IMR-90 (cell line): ENCODE measurements around the gene CLDN22. TPM values are rescaled to one million over a fixed set of nuclear protein-coding genes. Genes with fewer than 3 reads are reported as not detected.

Experiments
- ATAC-seq: fragments of 200-7000 bp; cut with Tn5 transposase; 2 replicates; pipeline ENCODE4 v1.9.1; 2020; ENCODE audit warnings: low read depth, mild to moderate bottlenecking, moderate library complexity
- BruUV-seq: library from RNA; stranded (reverse); fragments of 400-500 nt; replicated peaks from 2 replicates; lab custom pipeline; 2021; lab: Mats Ljungman, UMichigan
- CTCF ChIA-PET: fragments of 300-600 bp; formaldehyde crosslinking; extraction: SDS; loops from one replicate; lab custom pipeline; 2021; ENCODE audit warnings: antibody characterized with exemption; lab: Yijun Ruan, JAX
- POLR2A ChIA-PET: fragments of 300-600 bp; sonication (Branson Sonifier 250); formaldehyde crosslinking; loops from one replicate; lab custom pipeline; 2022; ENCODE audit warnings: antibody characterized with exemption; ENCODE audit not compliant: unreplicated experiment; lab: Charles Lee
- DNase-seq: peaks from one replicate; pipeline ENCODE4 v3.0.0; 2013
- H2AFZ ChIP-seq: replicated peaks from 2 replicates; pipeline ENCODE3; 2013; ENCODE audit warnings: low read length, mild to moderate bottlenecking; ENCODE audit not compliant: poor library complexity
- H2AK5ac ChIP-seq: 2 replicates; pipeline ENCODE4 v1.6.1; 2013; ENCODE audit warnings: low read depth, low read length, inconsistent platforms
- H2AK9ac ChIP-seq: replicated peaks from 2 replicates; pipeline ENCODE3; 2013; ENCODE audit warnings: mild to moderate bottlenecking, low read depth, low read length, moderate library complexity; ENCODE audit not compliant: poor library complexity
- H2BK120ac ChIP-seq: 2 replicates; pipeline ENCODE4 v1.6.1; 2013; ENCODE audit warnings: low read depth, low read length, inconsistent platforms
- H2BK15ac ChIP-seq: 3 replicates; pipeline ENCODE4 v1.6.1; 2013; ENCODE audit warnings: low read depth, low read length, inconsistent platforms
- H2BK20ac ChIP-seq: 2 replicates; pipeline ENCODE4 v1.6.1; 2013; ENCODE audit warnings: low read depth, mild to moderate bottlenecking, inconsistent platforms, low read length, moderate library complexity
- H2BK5ac ChIP-seq: 2 replicates; pipeline ENCODE4 v1.6.1; 2013; ENCODE audit warnings: mild to moderate bottlenecking, low read depth, low read length, inconsistent platforms; ENCODE audit not compliant: poor library complexity, severe bottlenecking
- H3K14ac ChIP-seq: replicated peaks from 2 replicates; pipeline ENCODE4 v1.6.1; 2013; ENCODE audit warnings: low read depth, low read length, inconsistent platforms
- H3K18ac ChIP-seq: 2 replicates; pipeline ENCODE4 v1.6.1; 2013; ENCODE audit warnings: low read depth, low read length, control low read depth
- H3K23ac ChIP-seq: 2 replicates; pipeline ENCODE4 v1.6.1; 2013; ENCODE audit warnings: low read depth, low read length, inconsistent platforms
- H3K27ac ChIP-seq: 2 replicates; pipeline ENCODE4 v1.5.1; 2013; ENCODE audit warnings: mild to moderate bottlenecking, control low read depth, low read length; ENCODE audit not compliant: insufficient read depth
- H3K27me3 ChIP-seq: 2 replicates; pipeline ENCODE4 v1.6.1; 2013; ENCODE audit warnings: low read length; ENCODE audit not compliant: control insufficient read depth, insufficient read depth
- H3K36me3 ChIP-seq: 2 replicates; pipeline ENCODE4 v1.6.1; 2013; ENCODE audit warnings: low read length, mixed read lengths; ENCODE audit not compliant: control insufficient read depth, insufficient read depth
- H3K4ac ChIP-seq: 2 replicates; pipeline ENCODE4 v1.6.1; 2013; ENCODE audit warnings: low read depth, low read length, inconsistent platforms
- H3K4me1 ChIP-seq: 2 replicates; pipeline ENCODE4 v1.6.1; 2013; ENCODE audit warnings: low read length, mixed read lengths; ENCODE audit not compliant: control insufficient read depth, insufficient read depth
- H3K4me2 ChIP-seq: 2 replicates; pipeline ENCODE4 v1.6.1; 2013; ENCODE audit warnings: low read depth, mild to moderate bottlenecking, control low read depth, low read length, moderate library complexity
- H3K4me3 ChIP-seq: 2 replicates; pipeline ENCODE4 v1.5.1; 2013; ENCODE audit warnings: low read depth, mild to moderate bottlenecking, control low read depth, low read length, moderate library complexity; ENCODE audit not compliant: insufficient read depth
- H3K56ac ChIP-seq: 2 replicates; pipeline ENCODE4 v1.6.1; 2013; ENCODE audit warnings: low read length, inconsistent platforms; ENCODE audit not compliant: insufficient read depth; ENCODE audit errors: extremely low read depth
- H3K79me1 ChIP-seq, 2 experiments: 2 replicates each; pipeline ENCODE4 v1.6.1; 2013; ENCODE audit warnings: low read length in 2 of 2, inconsistent platforms in 1 of 2, low read depth in 1 of 2
- H3K9ac ChIP-seq: 2 replicates; pipeline ENCODE4 v1.6.1; 2013; ENCODE audit warnings: low read depth, low read length, control low read depth
- H3K9me1 ChIP-seq: 2 replicates; pipeline ENCODE4 v1.6.1; 2013; ENCODE audit warnings: low read length, inconsistent platforms; ENCODE audit not compliant: insufficient read depth
- H3K9me3 ChIP-seq: 2 replicates; pipeline ENCODE4 v1.6.1; 2013; ENCODE audit warnings: low read length; ENCODE audit not compliant: control insufficient read depth, insufficient read depth
- H4K20me1 ChIP-seq: 2 replicates; pipeline ENCODE4 v1.6.1; 2013; ENCODE audit warnings: low read length, inconsistent platforms; ENCODE audit not compliant: insufficient read depth
- H4K5ac ChIP-seq: 2 replicates; pipeline ENCODE4 v1.6.1; 2013; ENCODE audit warnings: mild to moderate bottlenecking, low read depth, low read length, control low read depth
- H4K8ac ChIP-seq, 2 experiments: 2 replicates each; pipeline ENCODE4 v1.6.1; 2013; ENCODE audit warnings: low read depth in 2 of 2, low read length in 2 of 2, control low read depth in 1 of 2, inconsistent platforms in 1 of 2
- H4K91ac ChIP-seq: 2 replicates; pipeline ENCODE4 v1.6.1; 2013; ENCODE audit warnings: low read depth, low read length, inconsistent platforms; ENCODE audit not compliant: insufficient read depth
- BHLHE40 ChIP-seq: fragments of 150-350 bp; IDR thresholded peaks from 2 replicates; pipeline ENCODE4 v1.6.1; 2016; ENCODE audit warnings: mild to moderate bottlenecking, low read depth, low read length
- CEBPB ChIP-seq: IDR thresholded peaks from 2 replicates; pipeline ENCODE4 v1.6.1; 2012; ENCODE audit warnings: low read depth, low read length, improper control_type of control experiment
- CHD1 ChIP-seq: IDR thresholded peaks from 2 replicates; pipeline ENCODE4 v1.6.1; 2012; ENCODE audit warnings: low read depth, low read length, improper control_type of control experiment
- CTCF ChIP-seq: conservative IDR thresholded peaks from 2 replicates; pipeline ENCODE4 v1.5.1; 2012; ENCODE audit warnings: mild to moderate bottlenecking, low read depth, low read length, improper control_type of control experiment
- ELK1 ChIP-seq: fragments of 150-350 bp; IDR thresholded peaks from 2 replicates; pipeline ENCODE4 v1.6.1; 2016; ENCODE audit warnings: low read depth, mild to moderate bottlenecking, low read length, moderate library complexity, borderline replicate concordance
- FOS ChIP-seq: fragments of 150-350 bp; IDR thresholded peaks from 2 replicates; pipeline ENCODE4 v1.6.1; 2016; ENCODE audit warnings: low read depth, low read length
- MAFK ChIP-seq: IDR thresholded peaks from 2 replicates; pipeline ENCODE4 v1.6.1; 2012; ENCODE audit warnings: low read depth, low read length, improper control_type of control experiment
- MAZ ChIP-seq: IDR thresholded peaks from 2 replicates; pipeline ENCODE4 v1.6.1; 2012; ENCODE audit warnings: low read depth, mild to moderate bottlenecking, low read length, improper control_type of control experiment, moderate library complexity, borderline replicate concordance
- MXI1 ChIP-seq: IDR thresholded peaks from 2 replicates; pipeline ENCODE4 v1.6.1; 2012; ENCODE audit warnings: low read depth, mild to moderate bottlenecking, low read length, moderate library complexity, borderline replicate concordance
- NFE2L2 ChIP-seq: fragments of 150-350 bp; IDR thresholded peaks from 2 replicates; pipeline ENCODE4 v1.6.1; 2016; ENCODE audit warnings: low read depth, mild to moderate bottlenecking, low read length
- POLR2A ChIP-seq: IDR thresholded peaks from 2 replicates; pipeline ENCODE4 v1.6.1; 2012; ENCODE audit warnings: mild to moderate bottlenecking, low read depth, low read length
- RAD21 ChIP-seq: IDR thresholded peaks from 2 replicates; pipeline ENCODE4 v1.6.1; 2012; ENCODE audit warnings: low read length, improper control_type of control experiment
- RCOR1 ChIP-seq: IDR thresholded peaks from 2 replicates; pipeline ENCODE4 v1.6.1; 2012; ENCODE audit warnings: mild to moderate bottlenecking, low read length, improper control_type of control experiment; ENCODE audit not compliant: insufficient replicate concordance
- RFX5 ChIP-seq: IDR thresholded peaks from 2 replicates; pipeline ENCODE4 v1.8.0; 2012; ENCODE audit warnings: low read depth, mild to moderate bottlenecking, low read length, moderate library complexity
- SMC3 ChIP-seq: fragments of 150-350 bp; IDR thresholded peaks from 2 replicates; pipeline ENCODE4 v1.6.1; 2016; ENCODE audit warnings: low read depth, mild to moderate bottlenecking, antibody characterized with exemption, low read length, moderate library complexity
- USF2 ChIP-seq: fragments of 150-350 bp; IDR thresholded peaks from 2 replicates; pipeline ENCODE4 v1.6.1; 2017; ENCODE audit warnings: mild to moderate bottlenecking, antibody characterized with exemption, low read length, low read depth
- WGBS, 2 experiments: methylation state at CpG; one replicate each; pipeline versions ENCODE4 v1.1.5 to v1.1.7; 2013; ENCODE audit warnings: missing lambda C conversion rate in 2 of 2; ENCODE audit not compliant: insufficient read length in 1 of 2; ENCODE audit errors: extremely low coverage in 2 of 2; 5-methylcytosine and 5-hydroxymethylcytosine counted together
- dilution Hi-C: fragments of 300-500 bp; cut with HindIII; formaldehyde crosslinking; loops from one replicate; pipeline ENCODE4 v1.14.3; 2018; ENCODE audit warnings: low sequenced_read_pairs; ENCODE audit not compliant: unreplicated experiment
- in situ Hi-C: fragments of 300-500 bp; cut with MboI; formaldehyde crosslinking; loops from 3 replicates; pipeline ENCODE4 v1.14.3; 2019; ENCODE audit warnings: low sequenced_read_pairs, inconsistent platforms, mixed read lengths
- intact Hi-C: fragments of 100-400 bp; cut with micrococcal nuclease; formaldehyde crosslinking; loops from 2 replicates; pipeline ENCODE4 v1.10.0; 2022
- polyA plus RNA-seq, 3 experiments: library from polyadenylated mRNA; depleted of rRNA; stranded (reverse); fragments of >200 nt; gene quantifications; 2 replicates each; pipeline ENCODE4 v1.2.3, GENCODE V29; 2012; ENCODE audit warnings: low replicate concordance in 1 of 3
- total RNA-seq: library from RNA; depleted of rRNA; stranded (reverse); fragments of >200 nt; gene quantifications from 2 replicates; pipeline ENCODE4 v1.2.3, GENCODE V29; 2012

CLDN22 gene
- total and polyA plus RNA-seq, 2 of the 4 experiments (the other 2 are of a cell fraction), result not detected

- no TSS peak for BruUV-seq
- in situ Hi-C loops, result no loop called here
- no peak overlapping the region for H2AFZ ChIP-seq
- H3K4me2 ChIP-seq, result no peak overlapping the region
- H3K14ac ChIP-seq, result no peak overlapping the region
- no peak overlapping the region for H3K23ac ChIP-seq
- no peak overlapping the region for H4K8ac ChIP-seq
- H3K36me3 ChIP-seq, result no peaks in the 10 kb centered on the region
- no peak overlapping the region for H3K9ac ChIP-seq
- no peak for TF ChIP-seq ELK1
- TF ChIP-seq CHD1, result no peak
- TF ChIP-seq MXI1, result no peak
- TF ChIP-seq SMC3, result no peak
- no peak for TF ChIP-seq MAZ
- no peak for TF ChIP-seq CEBPB
- TF ChIP-seq CTCF, result no peak
- TF ChIP-seq RFX5, result no peak
- TF ChIP-seq NFE2L2, result no peak
- TF ChIP-seq FOS, result no peak
- TF ChIP-seq POLR2A, result no peak
- no peak for TF ChIP-seq RCOR1
- no peak for TF ChIP-seq USF2
- no peak for TF ChIP-seq RAD21
- TF ChIP-seq BHLHE40, result no peak
- no peak for TF ChIP-seq MAFK
- dilution Hi-C loops, result no loop called here
- no peak overlapping the region for H3K18ac ChIP-seq
- H4K91ac ChIP-seq, result no peak overlapping the region
- H3K9me1 ChIP-seq, result peaks cover 7% of the 10 kb centered on the region
- no peak overlapping the region for H3K56ac ChIP-seq
- WGBS, 2 experiments, result 75% methylated on average over 3 of the region's 11 CpGs; no CpG with 5 or more reads in 1 of the 2 experiments
- H3K27me3 ChIP-seq, result no peaks in the 10 kb centered on the region
- no peak for DNase-seq
- 0 out of 2 replicates have a peak overlapping the region, but pooled peaks have one; percentile 28 for H2AK5ac ChIP-seq
- H2AK9ac ChIP-seq, result no peak overlapping the region
- H3K27ac ChIP-seq, result no peak overlapping the region
- ChIA-PET POLR2A (no interaction called here), CTCF (no interaction called here)
- ATAC-seq, result no peak
- intact Hi-C loops, result no loop called here
- H3K4me3 ChIP-seq, result no peak overlapping the region
- H3K79me1 ChIP-seq, result no peaks in the 10 kb centered on the region
- H3K4me1 ChIP-seq, result peaks cover 9% of the 10 kb centered on the region
- H3K9me3 ChIP-seq, result peaks cover 3% of the 10 kb centered on the region
- no peak overlapping the region for H2BK5ac ChIP-seq
- H4K20me1 ChIP-seq, result no peaks in the 10 kb centered on the region
- H3K4ac ChIP-seq, result no peak overlapping the region
- H4K5ac ChIP-seq, result no peak overlapping the region
- H2BK120ac ChIP-seq, result peak overlapping the region; percentile 39; the same call in 1 of the 2 replicates
- H2BK20ac ChIP-seq, result no peak overlapping the region
- H2BK15ac ChIP-seq, result peak overlapping the region; percentile 53; the same call in 1 of the 3 replicates
Measured at GRCh38 chr4:183332447-183332846, 12.4 kb upstream of the CLDN22 start.
